Measurements from ENCODE around the gene IARS2. TPM values are rescaled to one million over a fixed set of nuclear protein-coding genes. Genes with fewer than 3 reads are reported as not detected.

Gene IARS2
- polyA plus RNA-seq, 3 donors = 11.8 to 42.6 (median 36.8) TPM

- no peak for DNase-seq
- H3K9me3 Mint-ChIP-seq = peaks cover 0 to 6% (median 0%) of the 10 kb centered on the region in 7 donors
- no peaks in the 10 kb centered on the region for H3K27me3 ChIP-seq (ENCODE audit: control insufficient read depth in 2 of 2, insufficient read depth in 2 of 2, low read length in 2 of 2)
- WGBS (ENCODE audit: insufficient coverage) = 100% methylated on average over 3 of the region's 5 CpGs
- intact Hi-C loops (cut with micrococcal nuclease) = no loop called here
- no peak overlapping the region for H3K9ac ChIP-seq (ENCODE audit: insufficient read depth, low read length, poor library complexity, severe bottlenecking)
- H4K20me1 ChIP-seq (ENCODE audit: insufficient read depth, low read length) = no peaks in the 10 kb centered on the region
- H3K27ac ChIP-seq (ENCODE audit: low read depth in 1 of 2, low read length in 2 of 2) = no peak overlapping the region
- no peak overlapping the region for H3K4me2 ChIP-seq (replicated peaks; ENCODE audit: extremely low read depth, low read length, poor library complexity, severe bottlenecking)
- peaks cover 68 to 83% of the 10 kb centered on the region in 2 donors for H3K36me3 Mint-ChIP-seq
- H3K4me3 Mint-ChIP-seq = no peak overlapping the region
- H3K27ac Mint-ChIP-seq = no peak overlapping the region
- H2AFZ ChIP-seq (ENCODE audit: insufficient read depth, low read depth, low read length, poor library complexity, severe bottlenecking) = no peak overlapping the region
- peaks cover 0 to 1% (median 0%) of the 10 kb centered on the region in 3 donors for H3K27me3 Mint-ChIP-seq (ENCODE audit: low read depth in 3 of 3)
- H3K4me1 Mint-ChIP-seq = no peaks in the 10 kb centered on the region
- no peaks in the 10 kb centered on the region for H3K4me1 ChIP-seq (ENCODE audit: control insufficient read depth in 1 of 2, insufficient read depth in 2 of 2, low read length in 2 of 2)
- H3K9me3 ChIP-seq (replicated peaks in 1 of 2; ENCODE audit: control insufficient read depth in 1 of 2, insufficient read depth in 1 of 2, low read length in 2 of 2) = no peaks in the 10 kb centered on the region
- H3K79me2 ChIP-seq (ENCODE audit: insufficient read depth, low read length) = no peaks in the 10 kb centered on the region
- H3K4me3 ChIP-seq (replicated peaks in 1 of 3; ENCODE audit: low read depth in 2 of 3, low read length in 3 of 3) = no peak overlapping the region
- H3K36me3 ChIP-seq (replicated peaks in 1 of 2; ENCODE audit: control insufficient read depth in 1 of 2, insufficient read depth in 2 of 2, low read length in 2 of 2) = peaks cover 65 to 99% of the 10 kb centered on the region in 2 donors
- no peak for TF ChIP-seq CTCF (IDR thresholded peaks at IDR 0.05)
Observed at GRCh38 chr1:220144051-220144450, 50.1 kb downstream of the IARS2 start.

GRCh38 chr1:220149742-220150141 lies 55.8 kb downstream of the IARS2 start:
- DNase-seq = no peak
- Mint-ChIP-seq H3K4me3 (no peak overlapping the region), H3K27me3 (ENCODE audit: low read depth in 3 of 3) (no peaks in the 10 kb centered on the region), H3K27ac (no peak overlapping the region), H3K4me1 (no peaks in the 10 kb centered on the region), H3K36me3 (peaks cover 58 to 72% of the 10 kb centered on the region in 2 donors), H3K9me3 (peaks cover 0 to 6% (median 0%) of the 10 kb centered on the region in 7 donors)
- H3K27me3 ChIP-seq (ENCODE audit: control insufficient read depth in 2 of 2, insufficient read depth in 2 of 2, low read length in 2 of 2) = no peaks in the 10 kb centered on the region
- WGBS (ENCODE audit: insufficient coverage) = no CpG with 5 or more reads among the region's 1 CpG
- H3K4me2 ChIP-seq (replicated peaks; ENCODE audit: extremely low read depth, low read length, poor library complexity, severe bottlenecking) = no peak overlapping the region
- intact Hi-C loops (cut with micrococcal nuclease) = no loop called here
- no peaks in the 10 kb centered on the region for H4K20me1 ChIP-seq (ENCODE audit: insufficient read depth, low read length)
- H3K27ac ChIP-seq (ENCODE audit: low read depth in 1 of 2, low read length in 2 of 2) = peak overlapping the region in 1 of 2 donors; percentile 23
- TF ChIP-seq CTCF (IDR thresholded peaks at IDR 0.05) = no peak
- H3K9ac ChIP-seq (ENCODE audit: insufficient read depth, low read length, poor library complexity, severe bottlenecking) = no peak overlapping the region
- no peaks in the 10 kb centered on the region for H3K4me1 ChIP-seq (ENCODE audit: control insufficient read depth in 1 of 2, insufficient read depth in 2 of 2, low read length in 2 of 2)
- no peaks in the 10 kb centered on the region for H3K79me2 ChIP-seq (ENCODE audit: insufficient read depth, low read length)
- H3K4me3 ChIP-seq (replicated peaks in 1 of 3; ENCODE audit: low read depth in 2 of 3, low read length in 3 of 3) = no peak overlapping the region
- H3K36me3 ChIP-seq (replicated peaks in 1 of 2; ENCODE audit: control insufficient read depth in 1 of 2, insufficient read depth in 2 of 2, low read length in 2 of 2) = peaks cover 70 to 97% of the 10 kb centered on the region in 2 donors
- H2AFZ ChIP-seq (ENCODE audit: insufficient read depth, low read depth, low read length, poor library complexity, severe bottlenecking) = no peak overlapping the region
- no peaks in the 10 kb centered on the region for H3K9me3 ChIP-seq (replicated peaks in 1 of 2; ENCODE audit: control insufficient read depth in 1 of 2, insufficient read depth in 1 of 2, low read length in 2 of 2)
